ENCODE results near the gene LOXHD1. TPM values are rescaled to one million over a fixed set of nuclear protein-coding genes. Genes with fewer than 3 reads are reported as not detected.

Gene LOXHD1
- total and polyA plus RNA-seq, 2 of the 4 experiments (the other 2 are of a cell fraction): not detected

DNA sequence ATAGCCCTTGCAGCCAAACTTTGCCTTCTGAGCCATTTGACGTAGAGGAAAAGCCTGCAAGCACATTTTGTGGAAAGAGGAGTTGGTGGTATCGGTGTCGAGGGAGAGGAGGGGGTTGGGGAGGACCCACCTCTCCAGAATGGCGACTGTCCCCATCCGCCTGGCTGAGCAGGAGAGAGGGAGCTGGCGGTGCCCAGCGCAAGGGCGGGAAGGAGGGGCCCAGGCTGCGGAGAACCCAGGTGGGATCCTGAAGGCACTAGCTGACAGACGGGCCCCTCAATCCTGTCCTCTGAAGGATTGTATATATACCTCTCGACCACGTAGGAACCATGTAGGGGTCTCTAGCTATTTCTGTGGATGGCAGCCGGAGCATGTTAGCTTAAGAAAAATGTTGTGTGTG is 200.3 kb downstream of the LOXHD1 start:
- DNase-seq: no peak
- intact Hi-C loops (cut with micrococcal nuclease): no loop called here
- H3K27me3 ChIP-seq (ENCODE audit: control insufficient read depth, insufficient read depth, low read length): no peaks in the 10 kb centered on the region
- no peak overlapping the region for H4K5ac ChIP-seq (ENCODE audit: low read depth, low read length)
- H3K14ac ChIP-seq (replicated peaks; ENCODE audit: low read depth, low read length): no peak overlapping the region
- no peaks in the 10 kb centered on the region for H3K36me3 ChIP-seq (ENCODE audit: control insufficient read depth, insufficient read depth, low read length)
- no peak for ATAC-seq (ENCODE audit: low read depth)
- ChIA-PET POLR2A (ENCODE audit: unreplicated experiment) (no interaction called here), CTCF (interaction anchor here (0.5 kb wide), 1 partner anchor 409 kb away, joined by 3 read pairs; no protein-coding TSS in a partner anchor)
- TF ChIP-seq POLR2A (IDR thresholded peaks at IDR 0.05; ENCODE audit: low read depth, low read length) (no peak), MAZ (IDR thresholded peaks at IDR 0.05; ENCODE audit: borderline replicate concordance, low read depth, low read length) (no peak), MXI1 (IDR thresholded peaks at IDR 0.05; ENCODE audit: borderline replicate concordance, low read depth, low read length) (no peak), RFX5 (IDR thresholded peaks at IDR 0.05; ENCODE audit: low read depth, low read length) (no peak), CHD1 (IDR thresholded peaks at IDR 0.05; ENCODE audit: low read depth, low read length) (no peak), NFE2L2 (IDR thresholded peaks at IDR 0.05; ENCODE audit: low read depth, low read length) (no peak), RCOR1 (IDR thresholded peaks at IDR 0.05; ENCODE audit: insufficient replicate concordance, low read length) (no peak)
- TF ChIP-seq, protein P1, sequence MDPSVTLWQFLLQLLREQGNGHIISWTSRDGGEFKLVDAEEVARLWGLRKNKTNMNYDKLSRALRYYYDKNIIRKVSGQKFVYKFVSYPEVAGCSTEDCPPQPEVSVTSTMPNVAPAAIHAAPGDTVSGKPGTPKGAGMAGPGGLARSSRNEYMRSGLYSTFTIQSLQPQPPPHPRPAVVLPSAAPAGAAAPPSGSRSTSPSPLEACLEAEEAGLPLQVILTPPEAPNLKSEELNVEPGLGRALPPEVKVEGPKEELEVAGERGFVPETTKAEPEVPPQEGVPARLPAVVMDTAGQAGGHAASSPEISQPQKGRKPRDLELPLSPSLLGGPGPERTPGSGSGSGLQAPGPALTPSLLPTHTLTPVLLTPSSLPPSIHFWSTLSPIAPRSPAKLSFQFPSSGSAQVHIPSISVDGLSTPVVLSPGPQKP (IDR thresholded peaks at IDR 0.05; ENCODE audit: borderline replicate concordance, low read depth, low read length): no peak
- H4K91ac ChIP-seq (ENCODE audit: insufficient read depth, low read depth, low read length): no peak overlapping the region
- no peak overlapping the region for H4K8ac ChIP-seq (ENCODE audit: low read depth in 2 of 2, low read length in 2 of 2)
- H2AK5ac ChIP-seq (ENCODE audit: low read depth, low read length): no peak overlapping the region
- dilution Hi-C loops (cut with HindIII; ENCODE audit: low sequenced_read_pairs, unreplicated experiment): no loop called here
- H3K18ac ChIP-seq (ENCODE audit: low read depth, low read length): no peak overlapping the region
- H3K9ac ChIP-seq (ENCODE audit: low read depth, low read length): no peak overlapping the region
- H2BK15ac ChIP-seq (ENCODE audit: low read depth, low read length): no peak overlapping the region
- H3K23ac ChIP-seq (ENCODE audit: low read depth, low read length): no peak overlapping the region
- H3K4ac ChIP-seq (ENCODE audit: low read depth, low read length): no peak overlapping the region
- no peak overlapping the region for H3K56ac ChIP-seq (ENCODE audit: extremely low read depth, insufficient read depth, low read length)
- no peak overlapping the region for H2BK20ac ChIP-seq (ENCODE audit: low read depth, low read length)
- no peak overlapping the region for H2AFZ ChIP-seq (replicated peaks; ENCODE audit: low read length, poor library complexity)
- no peaks in the 10 kb centered on the region for H3K9me1 ChIP-seq (ENCODE audit: insufficient read depth, low read length)
- no peak overlapping the region for H3K4me3 ChIP-seq (ENCODE audit: insufficient read depth, low read depth, low read length)
- no peaks in the 10 kb centered on the region for H3K9me3 ChIP-seq (ENCODE audit: control insufficient read depth, insufficient read depth, low read length)
- H3K79me1 ChIP-seq (ENCODE audit: low read depth in 1 of 2, low read length in 2 of 2): no peaks in the 10 kb centered on the region
- H3K27ac ChIP-seq (ENCODE audit: insufficient read depth, low read length): no peak overlapping the region
- H3K4me1 ChIP-seq (ENCODE audit: control insufficient read depth, insufficient read depth, low read length): no peaks in the 10 kb centered on the region
- WGBS, 2 experiments (ENCODE audit: extremely low coverage in 2 of 2, insufficient read length in 1 of 2): no CpG with 5 or more reads among the region's 13 CpGs
- H2BK5ac ChIP-seq (ENCODE audit: low read depth, low read length, poor library complexity, severe bottlenecking): no peak overlapping the region
- BruUV-seq (replicated peaks): no TSS peak
- H2BK120ac ChIP-seq (ENCODE audit: low read depth, low read length): no peak overlapping the region
- no peak overlapping the region for H3K4me2 ChIP-seq (ENCODE audit: low read depth, low read length)
- H2AK9ac ChIP-seq (replicated peaks; ENCODE audit: low read depth, low read length, poor library complexity): no peak overlapping the region
- in situ Hi-C loops (cut with MboI; ENCODE audit: low sequenced_read_pairs): no loop called here
- no peaks in the 10 kb centered on the region for H4K20me1 ChIP-seq (ENCODE audit: insufficient read depth, low read length)
